GM21619 (cell line): ENCODE results near the gene MXD1.

Experiments
- ATAC-seq: cut with Tn5 transposase; IDR thresholded peaks from one replicate; pipeline ENCODE4 v1.9.1; 2021; ENCODE audit not compliant: unreplicated experiment

Gene MXD1

DNA sequence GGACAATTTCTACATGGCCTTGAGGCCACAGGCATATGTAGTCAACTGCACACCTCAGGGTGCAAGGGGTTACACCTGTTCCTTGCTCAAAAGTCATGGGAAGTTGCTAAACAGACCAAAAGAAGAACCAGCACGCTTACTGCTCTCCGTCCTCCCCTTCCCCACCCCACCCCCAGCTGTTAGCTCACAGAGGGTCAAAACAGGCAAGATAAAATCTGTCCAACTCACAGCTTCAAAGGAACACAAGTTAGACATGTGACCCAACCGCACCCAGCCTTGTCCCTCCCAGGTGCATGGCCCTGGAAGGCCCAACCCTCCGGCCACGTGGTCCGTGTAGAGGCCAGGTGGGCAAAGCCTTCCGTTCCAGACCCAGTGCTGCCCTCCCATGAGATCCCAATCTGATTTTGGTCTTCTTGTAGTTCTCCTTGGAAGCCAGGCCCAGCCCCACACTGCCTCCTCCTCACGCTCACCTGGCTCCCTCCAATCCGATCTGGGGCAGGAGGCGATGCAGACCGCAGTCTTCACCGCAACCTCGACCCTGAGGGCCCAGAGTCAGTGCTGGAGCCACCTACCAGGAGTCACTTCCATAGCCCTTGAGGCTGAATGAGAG lies 61.0 kb downstream of the MXD1 start:
- no peak for ATAC-seq

DNA sequence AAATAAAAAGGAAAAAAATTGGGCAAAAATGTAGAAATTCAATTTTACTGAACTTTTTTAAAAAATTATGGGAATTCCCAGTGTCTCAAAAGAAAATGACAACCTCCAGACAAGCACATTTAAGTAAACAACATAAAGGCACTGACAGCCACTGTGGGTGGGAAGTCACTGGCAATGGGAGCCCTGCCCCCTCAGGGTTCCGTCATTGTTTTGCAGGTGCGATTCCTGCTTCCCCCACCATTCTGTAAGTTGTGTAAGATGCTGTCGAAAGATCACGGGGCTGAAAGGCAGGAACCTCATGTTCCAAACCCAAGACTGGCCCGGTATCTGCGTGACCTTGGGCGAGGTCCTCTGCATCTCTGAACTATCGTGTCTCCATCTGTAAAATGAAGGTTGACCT lies 62.3 kb downstream of the MXD1 start:
- no peak for ATAC-seq

DNA sequence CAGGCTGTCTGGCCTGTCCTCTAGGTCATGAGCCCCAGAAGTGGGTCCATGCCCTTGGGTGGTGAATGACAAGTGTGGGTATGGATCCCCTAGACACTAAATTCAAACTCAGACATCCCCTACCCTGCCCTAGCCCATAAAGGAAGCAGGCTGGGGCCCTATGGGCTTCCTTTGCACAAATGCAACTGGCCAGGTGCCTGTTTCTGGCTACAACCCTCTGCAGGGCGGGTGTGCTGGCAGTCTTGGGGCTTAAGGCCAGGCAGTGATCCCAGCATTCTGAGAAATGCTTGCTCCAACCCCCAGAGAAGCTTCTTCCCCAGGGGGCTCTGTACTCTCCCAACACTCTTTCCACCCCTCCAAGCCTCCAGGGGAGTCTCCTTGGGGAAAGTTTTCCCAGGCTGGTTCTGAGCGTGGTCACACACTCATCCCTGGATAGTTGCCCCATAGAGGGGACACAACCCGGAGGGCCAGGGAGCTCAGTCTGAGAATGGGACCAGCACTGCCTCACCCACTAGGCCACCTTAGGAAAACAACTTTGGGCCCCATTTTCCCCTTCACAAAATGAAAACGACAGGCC lies 63.1 kb downstream of the MXD1 start:
- ATAC-seq, result no peak

DNA sequence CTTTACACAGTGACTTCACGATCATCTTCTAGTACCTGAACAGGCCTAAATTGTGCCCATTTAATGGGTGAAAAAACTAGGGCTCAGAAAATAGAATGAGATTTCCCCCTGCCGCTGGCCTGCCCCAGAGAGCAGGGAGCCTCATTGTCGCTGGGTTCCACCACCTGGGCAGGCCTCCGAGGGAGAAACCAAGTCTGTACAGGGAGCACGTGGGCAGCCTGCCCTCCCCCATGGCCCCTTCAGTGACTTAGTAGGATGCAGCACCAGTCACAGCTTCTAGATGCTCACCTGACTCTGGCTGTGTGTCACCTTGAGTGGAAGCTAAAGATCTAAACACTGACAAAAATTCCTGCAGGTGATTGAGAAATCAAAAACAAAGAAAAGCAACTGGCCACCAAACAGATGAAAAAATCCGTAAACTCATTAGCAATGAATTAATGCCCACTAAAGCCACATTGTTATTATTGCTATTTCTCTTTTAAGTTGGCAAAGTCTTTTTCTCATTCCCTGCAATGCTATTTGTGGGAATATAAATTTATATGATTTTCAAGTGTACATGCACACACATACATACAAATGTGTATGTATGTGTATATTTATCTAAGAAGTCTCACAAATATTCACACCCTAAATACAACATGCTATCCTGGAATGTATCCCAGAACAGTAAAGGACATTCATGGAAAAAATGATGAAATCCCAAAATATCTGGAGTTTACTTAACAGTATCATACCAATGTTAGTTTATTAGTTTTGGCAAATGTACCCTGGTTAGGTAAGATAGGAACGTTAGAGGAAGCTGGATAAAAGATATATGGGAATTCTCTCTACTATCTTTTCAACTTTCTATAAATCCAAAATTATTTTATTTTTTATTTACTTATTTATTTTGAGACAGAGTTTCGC lies 65.2 kb downstream of the MXD1 start:
- no peak for ATAC-seq

DNA sequence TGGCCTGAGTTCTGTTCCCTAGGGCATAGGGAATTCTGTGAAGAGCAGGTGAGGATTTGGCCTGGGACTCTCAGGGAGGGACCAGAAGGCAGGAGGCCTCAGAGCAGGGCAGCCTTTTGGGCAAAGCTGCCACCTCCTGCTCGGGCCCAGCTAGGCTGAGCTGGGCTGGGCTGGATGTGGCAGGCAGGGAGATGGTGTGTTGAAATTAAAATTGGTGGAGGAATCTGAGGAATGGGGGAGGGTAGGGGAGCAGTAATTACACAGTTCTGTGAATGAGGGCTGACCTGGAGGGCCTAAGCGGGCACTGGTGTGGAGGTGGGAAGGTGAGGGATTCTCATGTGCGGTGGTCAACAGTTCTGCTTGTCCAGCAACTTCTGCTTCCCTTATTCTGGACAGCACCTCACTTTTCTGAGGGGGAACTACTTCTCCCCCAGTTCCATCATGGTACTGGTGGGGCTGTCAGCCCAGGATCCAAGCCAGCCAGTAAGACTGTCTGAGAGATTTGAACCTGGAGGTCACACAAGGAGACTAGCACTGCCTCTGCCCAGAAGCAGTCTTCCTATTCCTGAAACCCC lies 68.6 kb downstream of the MXD1 start:
- no peak for ATAC-seq

DNA sequence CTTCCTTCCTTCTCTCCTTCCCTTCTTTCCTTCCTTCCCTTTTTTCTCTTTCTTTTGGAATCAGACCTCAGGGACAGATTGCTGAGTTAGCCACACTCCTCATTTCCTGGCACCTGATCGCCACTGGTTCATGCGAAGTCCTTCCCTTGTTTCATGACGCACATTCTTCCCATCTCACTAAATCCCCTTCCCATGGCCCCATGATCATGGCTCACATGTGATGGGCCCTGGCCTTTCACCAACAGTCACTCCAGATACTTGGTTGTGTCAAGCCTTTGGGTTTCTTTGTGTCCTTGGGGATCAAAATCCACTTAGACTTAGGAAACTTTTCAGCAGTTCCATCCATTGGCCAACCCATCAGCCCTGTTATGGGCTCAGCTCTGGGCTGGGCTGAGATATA lies 70.3 kb downstream of the MXD1 start:
- no peak for ATAC-seq

DNA sequence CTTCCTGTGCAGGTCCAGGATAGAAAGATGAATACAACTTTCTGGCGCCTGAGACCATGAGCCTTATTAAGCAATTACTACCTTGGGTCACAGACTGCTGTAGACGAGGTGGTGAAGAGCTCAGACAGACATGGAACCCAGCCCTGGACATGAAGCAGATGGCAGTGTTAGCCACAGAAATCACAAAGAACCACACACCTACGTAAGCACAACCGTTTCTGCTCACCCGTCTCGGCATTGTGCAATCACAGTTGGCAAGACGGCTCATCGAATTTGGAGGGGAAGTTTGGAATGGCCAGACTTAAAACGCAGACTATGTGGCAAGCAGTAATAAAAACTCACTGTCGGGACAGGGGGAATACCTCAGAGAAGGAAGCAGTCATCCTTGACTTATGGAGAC lies 70.8 kb downstream of the MXD1 start:
- no peak for ATAC-seq

DNA sequence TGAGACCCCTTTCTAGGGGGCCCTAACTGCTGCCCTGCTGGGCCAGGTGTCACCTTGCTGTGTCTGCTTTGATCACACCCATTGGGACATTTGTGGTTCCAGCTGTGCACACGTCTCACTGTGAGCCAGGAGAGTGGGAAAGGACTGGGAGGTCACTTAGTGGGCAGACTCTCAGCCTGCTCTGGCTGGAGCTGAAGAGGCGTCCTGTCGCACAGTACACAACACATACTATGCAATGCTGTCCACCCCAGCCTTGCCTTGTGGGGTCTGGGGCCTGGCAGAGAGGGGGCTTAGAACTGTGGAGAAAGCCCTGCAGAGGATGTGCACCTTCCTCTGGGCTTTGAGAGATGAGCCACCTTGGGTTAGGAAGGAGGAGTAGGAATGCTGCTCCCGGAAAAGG lies 71.8 kb downstream of the MXD1 start:
- no peak for ATAC-seq

DNA sequence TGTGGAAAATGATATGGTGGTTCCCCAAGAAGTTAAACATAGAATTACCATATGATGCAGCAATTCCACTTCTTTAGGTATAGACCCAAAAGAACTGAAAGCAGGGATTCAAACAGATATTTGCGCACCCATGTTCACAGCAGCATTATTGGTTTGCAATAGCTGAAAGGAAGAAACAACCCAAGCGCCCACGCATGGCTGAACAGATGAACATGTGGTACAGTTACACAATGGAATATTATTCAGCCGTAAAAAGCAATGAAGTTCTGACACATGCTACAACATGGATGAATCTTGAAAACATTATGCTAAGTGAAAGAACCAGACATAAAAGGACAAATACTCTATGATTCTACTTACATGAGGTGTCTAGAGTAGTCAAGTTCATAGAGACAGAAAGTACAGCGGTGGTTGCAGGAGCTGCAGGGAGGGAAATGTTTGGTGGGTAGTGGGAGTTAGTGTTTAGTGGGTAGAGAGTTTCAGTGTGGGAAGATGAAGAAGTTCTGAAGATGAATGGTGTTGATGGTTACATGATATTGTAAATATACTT lies 73.3 kb downstream of the MXD1 start:
- no peak for ATAC-seq

DNA sequence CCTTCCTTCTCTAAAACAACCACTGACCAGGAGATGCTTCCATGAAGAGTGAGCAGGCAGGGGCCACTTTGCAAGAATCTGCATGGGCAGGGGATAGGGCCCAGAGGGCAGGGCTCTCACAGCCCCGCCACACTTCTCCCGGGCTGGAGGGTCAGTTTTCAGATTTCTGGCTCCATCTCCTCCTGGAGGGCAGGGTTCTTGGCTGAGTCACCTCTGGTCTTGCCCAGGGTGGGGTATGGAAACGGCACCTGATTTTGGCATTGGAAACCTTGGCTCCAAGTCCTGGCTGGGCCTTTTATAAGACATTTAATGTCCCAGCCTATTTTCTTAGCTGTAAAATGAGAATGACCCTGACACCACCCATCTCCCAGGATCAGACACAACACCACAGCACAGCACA lies 74.1 kb downstream of the MXD1 start:
- no peak for ATAC-seq

DNA sequence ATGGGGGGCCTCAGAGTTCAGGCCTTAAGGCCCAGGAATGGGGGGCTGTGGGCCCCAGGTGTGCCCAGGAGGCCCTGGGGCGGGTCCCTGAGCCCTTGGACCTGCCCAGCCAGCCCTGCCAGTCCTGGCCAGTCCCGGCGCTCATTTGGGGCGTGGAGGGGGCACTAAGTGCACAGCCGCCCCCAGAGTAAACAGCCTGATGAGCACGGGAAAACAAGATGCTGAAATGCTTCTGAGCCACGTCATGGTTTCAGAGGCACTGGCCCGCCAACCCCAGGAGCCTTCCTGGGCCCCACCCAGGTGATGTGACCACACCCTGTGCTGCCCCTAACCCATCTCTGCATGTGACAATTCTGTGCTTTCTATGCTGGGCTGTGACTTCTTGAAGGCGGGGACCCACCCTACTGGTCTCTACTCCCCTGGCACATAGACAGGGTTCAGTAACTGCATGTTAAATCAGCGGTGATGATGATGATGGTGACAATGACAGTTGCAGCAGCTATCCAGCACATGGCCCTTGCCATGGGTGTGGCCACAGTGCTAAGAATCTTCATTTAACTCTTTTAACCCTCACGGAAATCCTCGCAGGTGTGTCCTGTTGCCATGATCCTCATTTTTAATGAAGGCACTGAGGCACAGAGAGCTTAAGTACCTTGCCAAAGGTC lies 74.7 kb downstream of the MXD1 start:
- ATAC-seq, result no peak
